Left ventricle myocardium inferior (tissue), 1 donor: ENCODE results near the gene RASGRP3. TPM values are rescaled to one million over a fixed set of nuclear protein-coding genes. Genes with fewer than 3 reads are reported as not detected.

Experiments used
- DNase-seq: peaks from one replicate; pipeline ENCODE4 v3.0.0-alpha.2; 2020
- H3K27ac ChIP-seq: fragments of 200-600 bp; replicated peaks from 2 replicates; pipeline ENCODE4 v1.8.0; 2021
- H3K27me3 ChIP-seq: fragments of 200-600 bp; 2 replicates; pipeline ENCODE4 v1.8.0; 2021; ENCODE audit warnings: low read depth
- H3K36me3 ChIP-seq: fragments of 200-600 bp; 2 replicates; pipeline ENCODE4 v1.8.0; 2021
- H3K4me1 ChIP-seq: fragments of 200-600 bp; 2 replicates; pipeline ENCODE4 v1.8.0; 2021
- H3K4me3 ChIP-seq: fragments of 200-600 bp; 2 replicates; pipeline ENCODE4 v1.8.0; 2021; ENCODE audit warnings: mild to moderate bottlenecking, moderate library complexity
- H3K9me3 ChIP-seq: fragments of 200-600 bp; replicated peaks from 2 replicates; pipeline ENCODE4 v1.8.0; 2021
- intact Hi-C: fragments of 100-400 bp; cut with micrococcal nuclease; formaldehyde crosslinking; loops from one replicate; pipeline ENCODE4 v1.11.0; 2022
- total RNA-seq: library from RNA; stranded (reverse); fragmentation: NEBNext Ultra II Directional; extraction: Animal tissue kit (Norgen Biotek cat#: 25700); gene quantifications from one replicate; pipeline ENCODE4 v1.2.1, GENCODE V29; 2021
- TF ChIP-seq, protein P1 (sequence below): fragments of 200-600 bp; IDR thresholded peaks from 2 replicates; pipeline ENCODE4 v1.8.0; 2021; ENCODE audit warnings: antibody characterized with exemption, mild to moderate bottlenecking, borderline replicate concordance
- donor health status: DM: no; HTN: yes; CAD: no; lungs with severe emphysema.

RASGRP3 gene
- total RNA-seq, 1 donor from 2014 or later = 69.2 TPM

GRCh38 chr2:33525666-33526065 lies 49.2 kb downstream of the RASGRP3 start:
- Histone ChIP-seq H3K27ac (no peak overlapping the region), H3K36me3 (peaks cover 52% of the 10 kb centered on the region), H3K9me3 (no peaks in the 10 kb centered on the region), H3K4me1 (peaks cover 29% of the 10 kb centered on the region), H3K4me3 (no peak overlapping the region), H3K27me3 (no peaks in the 10 kb centered on the region)
- no peak for DNase-seq
- TF ChIP-seq, protein P1, sequence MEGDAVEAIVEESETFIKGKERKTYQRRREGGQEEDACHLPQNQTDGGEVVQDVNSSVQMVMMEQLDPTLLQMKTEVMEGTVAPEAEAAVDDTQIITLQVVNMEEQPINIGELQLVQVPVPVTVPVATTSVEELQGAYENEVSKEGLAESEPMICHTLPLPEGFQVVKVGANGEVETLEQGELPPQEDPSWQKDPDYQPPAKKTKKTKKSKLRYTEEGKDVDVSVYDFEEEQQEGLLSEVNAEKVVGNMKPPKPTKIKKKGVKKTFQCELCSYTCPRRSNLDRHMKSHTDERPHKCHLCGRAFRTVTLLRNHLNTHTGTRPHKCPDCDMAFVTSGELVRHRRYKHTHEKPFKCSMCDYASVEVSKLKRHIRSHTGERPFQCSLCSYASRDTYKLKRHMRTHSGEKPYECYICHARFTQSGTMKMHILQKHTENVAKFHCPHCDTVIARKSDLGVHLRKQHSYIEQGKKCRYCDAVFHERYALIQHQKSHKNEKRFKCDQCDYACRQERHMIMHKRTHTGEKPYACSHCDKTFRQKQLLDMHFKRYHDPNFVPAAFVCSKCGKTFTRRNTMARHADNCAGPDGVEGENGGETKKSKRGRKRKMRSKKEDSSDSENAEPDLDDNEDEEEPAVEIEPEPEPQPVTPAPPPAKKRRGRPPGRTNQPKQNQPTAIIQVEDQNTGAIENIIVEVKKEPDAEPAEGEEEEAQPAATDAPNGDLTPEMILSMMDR = no peak
- intact Hi-C loops = no loop called here

DNA sequence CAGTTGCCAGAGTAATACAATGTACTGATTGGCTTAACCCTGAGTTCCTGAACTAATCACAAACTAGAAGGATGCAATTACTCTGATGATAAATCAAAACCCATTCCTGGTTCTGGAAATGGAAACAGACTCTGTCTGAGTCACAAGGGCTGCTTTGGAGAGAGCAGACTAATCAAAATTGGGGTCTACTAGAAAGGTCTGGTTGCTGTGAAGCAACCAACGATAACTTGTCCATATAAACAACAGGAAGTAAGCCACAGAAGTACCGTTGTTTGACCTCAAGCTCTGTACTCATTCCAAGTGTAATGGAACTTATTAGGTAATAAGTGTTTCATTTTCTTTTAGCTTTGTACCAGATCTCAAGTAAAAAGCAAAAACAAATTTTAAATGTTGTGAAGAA lies 49.7 kb downstream of the RASGRP3 start:
- intact Hi-C loops = no loop called here
- peaks cover 28% of the 10 kb centered on the region for H3K4me1 ChIP-seq
- H3K27me3 ChIP-seq = no peaks in the 10 kb centered on the region
- no peak for DNase-seq
- H3K36me3 ChIP-seq = peaks cover 50% of the 10 kb centered on the region
- no peak overlapping the region for H3K4me3 ChIP-seq
- no peaks in the 10 kb centered on the region for H3K9me3 ChIP-seq
- H3K27ac ChIP-seq = peak overlapping the region; percentile 3
- TF ChIP-seq, protein P1 = no peak

DNA sequence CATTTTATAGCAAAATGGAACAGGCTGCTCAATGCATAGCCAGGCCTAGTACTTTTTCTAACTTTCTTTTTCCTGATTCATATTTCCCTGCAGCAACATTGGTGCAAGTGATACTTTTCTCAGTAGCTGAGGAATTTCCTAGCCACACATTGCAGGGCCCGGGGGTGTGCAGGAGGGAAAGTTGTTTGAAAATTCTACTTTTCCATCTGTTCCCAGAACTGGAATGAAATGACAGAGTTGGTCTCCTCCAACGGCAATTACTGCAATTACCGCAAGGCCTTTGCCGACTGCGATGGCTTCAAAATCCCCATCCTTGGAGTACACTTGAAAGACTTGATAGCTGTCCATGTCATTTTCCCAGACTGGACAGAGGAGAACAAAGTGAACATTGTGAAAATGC lies 50.5 kb downstream of the RASGRP3 start:
- no peak overlapping the region for H3K4me3 ChIP-seq
- no peak for DNase-seq
- peaks cover 56% of the 10 kb centered on the region for H3K36me3 ChIP-seq
- peaks cover 28% of the 10 kb centered on the region for H3K4me1 ChIP-seq
- intact Hi-C loops = no loop called here
- TF ChIP-seq, protein P1 = no peak
- H3K9me3 ChIP-seq = no peaks in the 10 kb centered on the region
- no peaks in the 10 kb centered on the region for H3K27me3 ChIP-seq
- no peak overlapping the region for H3K27ac ChIP-seq

DNA sequence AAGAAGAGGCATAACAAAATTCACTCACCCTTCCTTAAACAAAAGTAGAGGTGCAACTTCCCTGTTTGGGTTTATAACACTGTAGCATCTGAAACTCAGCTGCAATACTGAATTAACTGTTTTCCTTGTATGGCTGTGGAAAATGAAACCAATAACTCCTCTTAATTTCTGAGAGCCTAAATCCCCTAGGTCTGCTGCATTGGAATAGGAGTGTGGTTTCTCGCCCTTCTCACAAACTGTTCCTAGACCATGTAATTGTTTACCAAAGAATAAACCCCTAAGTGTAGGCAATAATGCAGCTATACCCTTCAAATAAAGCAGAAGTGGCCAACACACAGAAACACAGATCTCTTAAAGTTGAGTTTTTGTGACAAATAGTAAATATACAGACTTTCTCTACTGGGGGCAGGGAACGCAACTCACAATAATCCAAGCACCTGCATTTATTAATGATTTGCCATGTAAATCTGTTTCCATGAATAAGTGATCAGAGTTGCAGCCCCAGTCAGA lies 52.0 kb downstream of the RASGRP3 start:
- H3K36me3 ChIP-seq = peaks cover 56% of the 10 kb centered on the region
- H3K9me3 ChIP-seq = no peaks in the 10 kb centered on the region
- intact Hi-C loops = no loop called here
- no peaks in the 10 kb centered on the region for H3K27me3 ChIP-seq
- H3K4me1 ChIP-seq = peaks cover 33% of the 10 kb centered on the region
- no peak overlapping the region for H3K4me3 ChIP-seq
- TF ChIP-seq, protein P1 = no peak
- DNase-seq = no peak
- H3K27ac ChIP-seq = no peak overlapping the region

- Histone ChIP-seq H3K9me3 (no peaks in the 10 kb centered on the region), H3K4me1 (peaks cover 41% of the 10 kb centered on the region), H3K36me3 (peaks cover 54% of the 10 kb centered on the region), H3K4me3 (no peak overlapping the region), H3K27me3 (no peaks in the 10 kb centered on the region), H3K27ac (no peak overlapping the region)
- intact Hi-C loops = no loop called here
- TF ChIP-seq, protein P1 = no peak
- DNase-seq = no peak
Measured at GRCh38 chr2:33529771-33530481, 53.5 kb downstream of the RASGRP3 start.
